Activated naive CD4-positive, alpha-beta T cell (primary cell): ENCODE results near the gene TRIM24.

Experiments
- DNase-seq, 4 experiments: peaks; one replicate each; lab custom pipeline; 2025; lab: John Stamatoyannopoulos, UW

The TRIM24 gene

DNA sequence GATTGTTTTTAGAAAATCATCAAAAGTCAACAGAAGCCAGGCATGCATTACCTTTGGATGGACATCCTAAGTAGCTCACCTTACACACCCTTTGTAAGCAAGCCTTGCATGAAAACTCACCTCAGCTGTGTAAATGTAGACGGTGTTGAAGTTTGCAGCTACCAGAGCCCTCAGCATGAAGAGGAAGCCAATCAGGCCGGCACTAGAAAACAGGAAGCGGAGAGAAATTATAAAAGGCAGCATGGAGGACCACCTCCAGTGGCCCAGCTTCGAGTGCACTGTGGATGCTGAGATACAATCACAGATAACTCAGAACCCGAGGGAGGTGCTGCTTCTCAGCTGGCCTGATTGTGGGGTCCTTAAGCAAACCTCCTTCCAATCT is 165.8 kb downstream of the TRIM24 start:
- DNase-seq, result no peak

DNA sequence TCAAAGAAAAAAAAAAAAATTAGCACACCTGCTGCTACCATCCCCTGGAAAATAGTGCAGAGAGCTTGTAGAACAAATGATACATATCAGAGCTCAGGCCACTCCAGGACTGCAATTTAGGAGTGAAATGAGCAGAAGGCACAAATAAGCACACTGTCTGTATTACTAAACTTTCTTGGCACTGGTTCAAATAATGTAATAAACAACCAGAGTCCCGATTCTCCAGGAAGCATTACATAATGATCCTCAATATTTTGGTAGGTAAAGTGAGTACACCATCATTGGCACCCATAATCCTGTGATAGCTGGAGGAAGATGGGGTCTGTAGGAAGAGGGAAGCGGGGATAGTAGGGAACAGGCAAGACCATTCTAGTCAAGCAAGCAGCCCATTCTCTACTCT is 166.8 kb downstream of the TRIM24 start:
- no peak for DNase-seq

DNA sequence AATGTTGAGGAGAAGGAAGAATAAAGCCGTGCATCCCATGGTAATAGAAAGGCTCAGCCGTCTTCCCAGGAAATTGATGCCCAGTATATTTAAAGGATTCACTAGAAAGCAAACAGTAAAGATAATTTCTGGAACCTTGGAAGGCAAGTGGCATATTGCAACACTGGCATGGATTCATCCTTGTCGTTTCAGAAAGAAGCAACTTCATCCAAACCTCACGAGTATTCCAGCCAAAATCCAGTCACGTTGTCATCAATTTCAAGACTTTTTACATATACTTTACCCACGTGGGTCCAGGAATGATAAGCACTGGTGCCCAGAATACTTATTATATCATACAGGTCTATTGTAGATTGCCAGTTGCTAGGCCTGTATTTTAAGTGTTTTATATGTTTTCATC is 167.3 kb downstream of the TRIM24 start:
- DNase-seq, result no peak

DNA sequence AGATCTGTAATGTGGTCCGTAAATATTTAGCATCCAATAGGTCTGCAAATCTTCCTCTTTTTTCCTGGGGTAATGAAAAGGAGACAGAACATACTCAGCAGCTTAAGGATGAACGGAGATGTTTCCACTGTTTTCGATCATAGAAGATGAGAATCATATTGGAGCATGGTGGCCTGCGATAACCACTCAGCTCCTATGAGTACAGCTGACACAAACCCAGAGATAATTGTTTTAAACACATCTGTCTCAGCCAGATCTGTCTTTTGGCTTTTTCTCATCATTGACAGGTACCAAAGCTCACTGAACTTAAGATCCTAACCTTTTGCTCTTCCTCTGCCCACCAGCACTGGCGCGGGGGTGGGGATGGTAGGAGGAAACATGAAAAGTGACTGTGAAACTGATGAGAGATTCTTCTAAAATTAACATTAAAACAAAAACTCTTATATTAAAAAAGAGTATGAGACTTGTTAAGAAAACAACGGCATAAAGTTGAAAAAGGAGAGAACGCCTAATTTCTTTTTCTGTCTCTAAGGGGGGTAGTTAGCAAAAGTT is 170.1 kb downstream of the TRIM24 start:
- DNase-seq, result no peak

DNA sequence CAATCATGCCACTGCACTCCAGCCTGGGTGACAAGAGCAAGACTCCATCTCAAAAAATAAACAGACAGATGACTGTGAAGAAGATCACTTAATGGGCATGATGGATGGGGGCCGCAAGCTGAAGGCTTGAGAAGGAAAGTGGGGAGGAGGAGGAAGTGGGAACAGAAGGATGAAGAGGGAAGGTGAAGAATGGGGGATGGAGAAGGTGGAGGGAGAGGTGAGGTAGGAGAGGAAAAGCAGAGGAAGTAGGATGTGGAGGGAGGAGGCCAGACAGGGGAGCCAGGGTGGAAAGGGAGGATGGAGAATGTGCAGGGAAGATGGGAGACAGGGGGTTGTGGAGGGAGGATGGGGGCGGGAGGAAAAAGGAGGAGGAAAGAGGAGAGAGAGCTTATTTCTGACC is 172.3 kb downstream of the TRIM24 start:
- DNase-seq, result no peak

DNA sequence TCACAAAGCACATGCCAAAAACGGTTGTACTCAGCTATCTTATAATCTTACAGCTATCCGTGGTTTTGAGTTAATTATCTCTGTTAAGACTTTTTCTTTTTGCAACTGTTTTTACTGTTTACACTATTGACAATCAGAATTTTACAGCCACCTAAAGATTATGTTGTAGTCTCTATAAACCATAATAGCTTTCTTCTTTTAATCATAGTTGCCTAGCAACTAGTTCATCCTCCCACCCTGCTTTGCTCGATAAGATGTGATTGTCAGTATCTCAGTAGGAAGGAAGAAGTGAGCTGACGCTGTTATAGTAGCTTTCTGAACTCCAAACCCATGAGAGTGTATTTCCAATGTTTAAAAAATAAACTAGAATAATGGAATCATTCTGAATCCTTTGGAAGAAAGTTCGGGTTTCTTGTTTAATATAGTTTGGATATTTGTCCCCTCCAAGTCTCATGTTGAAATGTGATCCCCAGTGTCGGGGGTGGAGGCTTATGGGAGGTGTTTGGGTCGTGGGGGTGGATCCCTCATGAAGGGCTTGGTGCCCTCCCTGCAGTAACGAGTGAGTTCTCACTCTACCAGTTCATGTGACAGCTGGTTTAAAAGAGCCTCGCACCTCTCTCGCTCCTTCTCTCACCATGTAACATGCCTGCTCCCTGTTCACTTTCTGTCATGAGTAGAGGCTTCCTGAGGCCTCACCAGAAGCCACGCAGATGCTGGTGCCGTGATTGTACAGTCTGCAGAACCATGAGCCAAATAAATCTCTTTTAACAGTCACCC is 173.0 kb downstream of the TRIM24 start:
- DNase-seq, result no peak
